Lung (tissue), 12 donors: ENCODE data around the gene OSBPL2. TPM values are rescaled to one million over a fixed set of nuclear protein-coding genes. Genes with fewer than 3 reads are reported as not detected.
A peak's percentile ranks its signal among the peaks of the same experiment; 100 is the strongest.

Experiments used
- ATAC-seq: fragments of 200-7000 bp; cut with Tn5 transposase; one replicate; pipeline ENCODE4 v1.9.1; 2020; ENCODE audit warnings: moderate number of reproducible peaks; ENCODE audit not compliant: insufficient read depth, low FRiP score
- DNase-seq, 3 donors: peaks; one replicate each; pipeline ENCODE4 v3.0.0-alpha.2; 2013 to 2017
- H3K27ac ChIP-seq, 2 donors: one replicate each; pipeline ENCODE4 v1.5.1; 2013; ENCODE audit warnings: mild to moderate bottlenecking in 2 of 2, moderate library complexity in 2 of 2, control low read depth in 1 of 2, inconsistent platforms in 1 of 2, low read depth in 1 of 2, low read length in 1 of 2
- H3K27me3 ChIP-seq, 3 donors: one replicate each; pipeline ENCODE4 v1.5.1; 2013; ENCODE audit warnings: low read length in 2 of 3; ENCODE audit not compliant: control insufficient read depth in 3 of 3, insufficient read depth in 3 of 3
- H3K36me3 ChIP-seq, 4 donors: one replicate each; pipeline ENCODE4 v1.5.1; 2013; ENCODE audit warnings: low read length in 4 of 4, mild to moderate bottlenecking in 1 of 4, moderate library complexity in 1 of 4; ENCODE audit not compliant: control insufficient read depth in 4 of 4, insufficient read depth in 4 of 4
- H3K4me1 ChIP-seq, 5 donors: one replicate each; pipeline ENCODE4 v1.5.1; 2013; ENCODE audit warnings: low read length in 5 of 5, mild to moderate bottlenecking in 2 of 5, moderate library complexity in 1 of 5; ENCODE audit not compliant: control insufficient read depth in 5 of 5, insufficient read depth in 5 of 5
- H3K4me3 ChIP-seq: one replicate; pipeline ENCODE4 v1.5.1; 2013; ENCODE audit warnings: mild to moderate bottlenecking, control low read depth, moderate library complexity
- H3K9ac ChIP-seq, 2 donors: one replicate each; pipeline ENCODE4 v1.5.1; 2013; ENCODE audit warnings: low read length in 2 of 2, control low read depth in 1 of 2; ENCODE audit not compliant: insufficient read depth in 1 of 2
- H3K9me3 ChIP-seq, 4 donors: one replicate each; pipeline ENCODE4 v1.5.1; 2013; ENCODE audit warnings: low read length in 3 of 4, mild to moderate bottlenecking in 1 of 4, moderate library complexity in 1 of 4; ENCODE audit not compliant: control insufficient read depth in 4 of 4, insufficient read depth in 3 of 4
- CTCF ChIP-seq: IDR thresholded peaks from 2 replicates; pipeline ENCODE4 v1.5.1; 2012; ENCODE audit warnings: mild to moderate bottlenecking; ENCODE audit errors: control extremely low read depth, extremely low read depth
- WGBS, 2 donors: extraction: QIAGEN DNeasy Blood & Tissue Kit; methylation state at CpG; one replicate each; pipeline ENCODE4 v1.1.7; 2013; 5-methylcytosine and 5-hydroxymethylcytosine counted together
- polyA plus RNA-seq, 2 donors: library from polyadenylated mRNA; stranded (reverse); fragments of 200-250 nt; gene quantifications; one replicate each; pipeline ENCODE4 v1.2.1, GENCODE V29; 2013
- total RNA-seq, 2 donors: library from RNA; depleted of rRNA in 1 of 2; stranded (reverse); fragments of >200 nt in 1 of 2; gene quantifications; one replicate each; pipeline ENCODE4 v1.2.1, GENCODE V29; 2014 to 2021
- donor health status: control.
- donor health status: control.
- donor health status: Bipolar disorder and iron deficiency.
- donor health status: healthy.
- donor health status: DM: yes; HTN: yes; CAD: no.

OSBPL2 gene
- total and polyA plus RNA-seq, 4 donors, result 13.2 to 48.0 (median 27.7) TPM

- H3K9ac ChIP-seq, result no peak overlapping the region
Measured at GRCh38 chr20:62243906-62244515, 5.7 kb downstream of the OSBPL2 start.

GRCh38 chr20:62244644-62245108, 6.4 kb downstream of the OSBPL2 start:
- no peaks in the 10 kb centered on the region for H3K9me3 ChIP-seq
- TF ChIP-seq CTCF, result no peak
- ATAC-seq (no peak), DNase-seq (no peak)
- H3K27ac ChIP-seq, result peak overlapping the region; percentile 27 to 34
- WGBS, 2 donors, result 51 to 62% methylated on average over 17 of the region's 17 CpGs
- no peak overlapping the region for H3K9ac ChIP-seq
- peaks cover 0 to 11% (median 4%) of the 10 kb centered on the region in 4 donors for H3K36me3 ChIP-seq
- H3K4me3 ChIP-seq, result no peak overlapping the region
- H3K4me1 ChIP-seq, result peaks cover 0 to 15% (median 1%) of the 10 kb centered on the region in 5 donors
- H3K27me3 ChIP-seq, result no peaks in the 10 kb centered on the region

More at GRCh38 chr20:62243906-62244515, 5.7 kb downstream of the OSBPL2 start:
- WGBS, 2 donors, result 74 to 86% methylated on average over 21 of the region's 21 CpGs
- ATAC-seq (no peak), DNase-seq (no peak)
- H3K9me3 ChIP-seq, result no peaks in the 10 kb centered on the region
- H3K4me1 ChIP-seq, result peaks cover 0 to 19% (median 8%) of the 10 kb centered on the region in 5 donors
- peaks cover 0 to 11% (median 4%) of the 10 kb centered on the region in 4 donors for H3K36me3 ChIP-seq
- no peak overlapping the region for H3K4me3 ChIP-seq
- no peak for TF ChIP-seq CTCF
- peak overlapping the region; percentile 17 to 27 for H3K27ac ChIP-seq
- no peaks in the 10 kb centered on the region for H3K27me3 ChIP-seq

- no peak overlapping the region for H3K4me3 ChIP-seq
- no peak overlapping the region for H3K27ac ChIP-seq
- no peaks in the 10 kb centered on the region for H3K9me3 ChIP-seq
- ATAC-seq (no peak), DNase-seq (no peak)
- TF ChIP-seq CTCF, result no peak
- no peak overlapping the region for H3K9ac ChIP-seq
- H3K27me3 ChIP-seq, result no peaks in the 10 kb centered on the region
- 90 to 92% methylated on average over 19 of the region's 19 CpGs for WGBS, 2 donors
- peaks cover 0 to 15% (median 0%) of the 10 kb centered on the region in 5 donors for H3K4me1 ChIP-seq
- peaks cover 0 to 11% (median 3%) of the 10 kb centered on the region in 4 donors for H3K36me3 ChIP-seq
Measured at GRCh38 chr20:62245911-62246280, 7.6 kb downstream of the OSBPL2 start.
